GM18870 (cell line): Measurements from ENCODE around the gene MS4A10.

ENCODE experiments used
- ATAC-seq: cut with Tn5 transposase; IDR thresholded peaks from one replicate; pipeline ENCODE4 v1.9.1; 2021; ENCODE audit warnings: moderate library complexity; ENCODE audit not compliant: unreplicated experiment

Gene MS4A10

DNA sequence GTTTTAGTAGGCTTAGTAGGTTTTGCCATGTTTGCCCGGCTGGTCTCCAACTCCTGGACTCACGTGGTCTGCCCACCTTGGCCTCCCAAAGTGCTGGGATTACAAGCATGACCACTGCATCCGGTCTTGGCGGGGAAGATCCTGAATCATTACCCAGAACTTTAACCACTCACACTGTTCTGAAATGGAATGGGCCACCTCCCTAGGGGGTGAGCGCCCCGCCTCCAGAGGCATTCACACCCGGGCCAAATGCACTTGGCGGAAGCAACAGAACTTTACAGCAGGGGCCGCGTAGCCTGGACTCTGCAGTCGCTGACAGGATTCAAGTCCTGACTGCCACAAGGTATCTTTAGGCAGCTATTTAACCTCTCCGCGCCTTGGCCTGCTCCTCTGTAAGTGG lies 62.1 kb downstream of the MS4A10 start:
- ATAC-seq = no peak

DNA sequence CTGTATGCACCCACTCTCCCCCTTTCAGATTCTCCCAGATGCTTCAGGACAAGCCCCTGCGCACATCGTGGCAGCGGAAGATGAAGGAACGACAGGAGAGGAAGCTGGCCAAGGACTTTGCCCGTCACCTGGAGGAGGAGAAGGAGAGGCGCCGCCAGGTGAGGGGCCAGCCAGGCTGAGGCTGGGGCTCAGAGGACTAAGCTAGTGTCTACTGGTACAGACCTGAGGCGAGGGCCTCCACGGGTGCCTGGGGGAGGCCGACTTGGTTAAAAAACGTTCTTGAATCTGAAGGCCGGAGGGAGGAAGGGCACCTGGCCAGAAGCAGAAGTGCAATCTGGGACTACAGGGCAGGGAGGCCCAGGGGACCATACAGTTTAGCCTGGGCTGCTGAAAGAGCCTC lies 62.8 kb downstream of the MS4A10 start:
- no peak for ATAC-seq

DNA sequence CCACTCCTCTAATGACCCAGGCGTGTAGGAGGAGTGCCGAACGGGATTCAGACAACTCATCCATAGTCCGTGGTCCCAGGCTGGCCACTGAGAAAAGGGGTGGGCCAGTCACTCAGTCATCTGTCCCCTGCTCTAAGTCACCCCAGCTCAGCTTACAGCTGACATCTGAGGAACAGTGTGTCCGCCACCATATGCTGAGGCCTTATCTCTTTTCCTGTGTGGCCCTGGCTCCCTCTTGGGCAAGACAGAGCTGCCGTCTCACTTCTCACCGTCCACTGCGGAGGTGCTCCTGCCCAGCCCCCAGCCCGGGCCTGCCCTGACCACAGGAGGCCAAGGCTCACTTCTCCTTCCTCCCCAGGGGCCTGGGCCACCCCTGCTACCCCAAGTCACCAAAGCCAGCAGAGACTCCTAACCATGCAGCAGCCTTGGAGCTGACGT lies 63.6 kb downstream of the MS4A10 start:
- ATAC-seq = no peak

DNA sequence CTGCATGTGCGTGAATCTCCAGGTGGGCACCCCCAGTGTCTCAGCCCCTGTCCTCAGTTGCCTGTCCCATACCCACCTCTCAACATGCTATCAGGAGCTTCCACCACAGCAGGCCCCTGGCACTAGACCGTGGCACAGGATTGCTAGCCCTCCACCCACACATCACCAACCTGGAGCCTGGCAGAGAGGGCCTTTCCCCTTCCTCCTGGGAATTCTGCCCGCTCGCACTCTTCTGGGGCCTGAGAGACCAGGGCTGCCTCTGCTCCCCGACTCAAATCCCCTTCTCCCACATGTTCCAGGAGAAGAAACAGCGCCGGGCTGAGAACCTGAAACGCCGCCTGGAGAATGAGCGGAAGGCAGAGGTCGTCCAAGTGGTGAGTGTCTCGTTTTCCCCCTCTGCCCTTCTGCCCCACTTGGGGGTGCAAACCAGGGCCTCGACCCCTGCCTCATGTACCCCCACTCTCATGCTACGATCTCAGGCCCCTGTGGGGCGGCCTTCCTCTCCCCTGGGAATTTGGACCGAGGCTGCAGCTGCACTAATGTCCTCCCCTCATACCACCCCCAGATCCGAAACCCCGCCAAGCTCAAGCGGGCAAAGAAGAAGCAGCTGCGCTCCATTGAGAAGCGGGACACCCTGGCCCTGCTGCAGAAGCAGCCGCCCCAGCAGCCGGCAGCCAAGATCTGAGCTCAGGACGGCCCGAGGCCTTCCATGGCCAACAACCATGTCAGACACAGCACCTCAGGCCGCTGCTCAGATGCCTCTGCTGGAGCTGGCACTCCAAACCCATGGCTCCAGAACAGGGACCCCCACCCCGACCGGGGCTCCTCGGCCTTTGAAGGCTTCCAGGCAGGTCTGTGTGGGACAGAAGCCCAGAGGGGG lies 64.7 kb downstream of the MS4A10 start:
- ATAC-seq = no peak
